Immature natural killer cell (primary cell): Measurements from ENCODE around the gene TMEM88. TPM values are rescaled to one million over a fixed set of nuclear protein-coding genes. Genes with fewer than 3 reads are reported as not detected.
A peak's percentile ranks its signal among the peaks of the same experiment; 100 is the strongest.

Source experiments
- DNase-seq, 3 donors: peaks; one replicate each; pipeline ENCODE4 v3.0.0; 2022; ENCODE audit warnings: mixed read lengths in 1 of 3
- H3K27ac Mint-ChIP-seq, 6 donors: one replicate each; pipeline ENCODE4 v1.8.0; 2020; ENCODE audit warnings: mixed read lengths in 6 of 6, mild to moderate bottlenecking in 5 of 6, inconsistent platforms in 4 of 6, moderate library complexity in 3 of 6
- H3K27me3 Mint-ChIP-seq, 3 donors: one replicate each; pipeline ENCODE4 v1.8.0; 2020 to 2021; ENCODE audit warnings: low read depth in 3 of 3, mild to moderate bottlenecking in 3 of 3, mixed read lengths in 3 of 3, moderate library complexity in 3 of 3, inconsistent platforms in 1 of 3
- H3K36me3 Mint-ChIP-seq, 3 donors: one replicate each; pipeline ENCODE4 v1.8.0; 2020; ENCODE audit warnings: mixed read lengths in 3 of 3, inconsistent platforms in 2 of 3, mild to moderate bottlenecking in 2 of 3
- H3K4me1 Mint-ChIP-seq, 2 donors: one replicate each; pipeline ENCODE4 v1.8.0; 2020; ENCODE audit warnings: inconsistent platforms in 2 of 2, mild to moderate bottlenecking in 2 of 2, mixed read lengths in 2 of 2, moderate library complexity in 1 of 2
- H3K4me3 Mint-ChIP-seq, 5 donors: one replicate each; pipeline ENCODE4 v1.8.0; 2020; ENCODE audit warnings: mild to moderate bottlenecking in 5 of 5, mixed read lengths in 5 of 5, inconsistent platforms in 3 of 5, moderate library complexity in 3 of 5
- H3K9me3 Mint-ChIP-seq, 6 donors: one replicate each; pipeline ENCODE4 v1.8.0; 2020; ENCODE audit warnings: mild to moderate bottlenecking in 6 of 6, mixed read lengths in 6 of 6, inconsistent platforms in 4 of 6, moderate library complexity in 3 of 6
- polyA plus RNA-seq, 3 donors: library from polyadenylated mRNA; unstranded; fragments of 300-500 nt; fragmentation: Illumina TruSeq; gene quantifications; one replicate each; pipeline ENCODE4 v1.2.3, GENCODE V29; 2021

TMEM88 gene
- polyA plus RNA-seq, 3 donors from 2014 or later = not detected

DNA sequence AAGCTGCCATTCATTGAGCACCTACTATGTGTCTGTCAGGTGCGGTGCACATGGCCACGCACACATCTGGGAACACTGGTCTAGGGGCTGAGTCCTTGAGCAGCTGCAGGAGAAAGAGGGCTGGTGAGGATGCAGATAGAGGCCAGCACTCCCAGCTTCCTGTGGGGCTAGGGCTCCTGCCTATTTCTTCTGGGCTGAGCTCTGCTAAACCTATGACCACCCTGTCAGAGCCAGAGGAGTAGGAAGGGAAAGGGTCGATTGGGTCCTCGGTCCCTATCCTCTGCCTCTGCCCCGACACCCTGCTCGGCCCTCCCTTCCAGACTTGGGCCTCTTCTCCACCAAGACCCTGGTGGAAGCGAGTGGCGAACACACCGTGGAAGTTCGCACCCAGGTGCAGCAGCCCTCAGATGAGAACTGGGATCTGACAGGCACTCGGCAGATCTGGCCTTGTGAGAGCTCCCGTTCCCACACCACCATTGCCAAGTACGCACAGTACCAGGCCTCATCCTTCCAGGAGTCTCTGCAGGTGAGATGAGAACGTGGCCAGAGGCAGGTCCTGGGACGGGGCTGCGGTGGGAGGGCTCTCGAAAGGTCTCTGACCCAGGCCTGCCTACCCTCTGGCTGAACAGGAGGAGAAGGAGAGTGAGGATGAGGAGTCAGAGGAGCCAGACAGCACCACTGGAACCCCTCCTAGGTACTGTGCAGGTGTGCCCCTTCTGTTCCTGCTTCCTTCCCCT is 4.0 kb upstream of the TMEM88 start:
- Mint-ChIP-seq H3K4me3 (peak overlapping the region; percentile 61 to 76 (median 67)), H3K4me1 (peaks cover 14 to 23% of the 10 kb centered on the region in 2 donors), H3K36me3 (peaks cover 0 to 4% (median 0%) of the 10 kb centered on the region in 3 donors), H3K27ac (peak overlapping the region in 5 of 6 donors; percentile 59 to 76 (median 70)), H3K9me3 (peaks cover 0 to 1% (median 0%) of the 10 kb centered on the region in 6 donors), H3K27me3 (peaks cover 4 to 12% (median 12%) of the 10 kb centered on the region in 3 donors)
- no peak for DNase-seq

DNA sequence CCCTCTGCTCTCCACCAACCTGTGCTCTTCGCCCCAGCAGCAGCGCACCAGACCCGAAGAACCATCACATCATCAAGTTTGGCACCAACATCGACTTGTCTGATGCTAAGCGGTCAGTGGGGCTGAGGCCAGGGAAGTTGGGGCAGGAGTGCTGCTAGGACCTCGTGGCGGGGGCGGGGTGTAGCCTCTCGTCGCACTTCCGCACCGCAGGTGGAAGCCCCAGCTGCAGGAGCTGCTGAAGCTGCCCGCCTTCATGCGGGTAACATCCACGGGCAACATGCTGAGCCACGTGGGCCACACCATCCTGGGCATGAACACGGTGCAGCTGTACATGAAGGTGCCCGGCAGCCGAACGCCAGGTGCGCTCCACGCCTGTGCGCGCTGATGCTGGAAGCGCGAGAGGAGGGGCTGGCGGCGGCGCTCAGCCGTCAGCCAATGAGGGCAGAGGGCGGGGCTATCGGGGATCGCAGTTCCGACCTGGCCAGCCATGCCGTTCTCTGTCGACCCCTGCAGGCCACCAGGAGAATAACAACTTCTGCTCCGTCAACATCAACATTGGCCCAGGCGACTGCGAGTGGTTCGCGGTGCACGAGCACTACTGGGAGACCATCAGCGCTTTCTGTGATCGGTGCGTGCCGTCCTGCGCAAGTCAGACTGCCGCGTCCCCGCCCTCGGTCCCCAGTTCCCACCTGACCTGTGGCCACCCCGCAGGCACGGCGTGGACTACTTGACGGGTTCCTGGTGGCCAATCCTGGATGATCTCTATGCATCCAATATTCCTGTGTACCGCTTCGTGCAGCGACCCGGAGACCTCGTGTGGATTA is 3.2 kb upstream of the TMEM88 start:
- Mint-ChIP-seq H3K4me1 (peaks cover 13 to 22% of the 10 kb centered on the region in 2 donors), H3K27me3 (peaks cover 4 to 12% (median 11%) of the 10 kb centered on the region in 3 donors), H3K9me3 (peaks cover 0 to 1% (median 0%) of the 10 kb centered on the region in 6 donors), H3K36me3 (peaks cover 0 to 4% (median 0%) of the 10 kb centered on the region in 3 donors), H3K27ac (peak overlapping the region; percentile 59 to 76 (median 67)), H3K4me3 (peak overlapping the region; percentile 61 to 76 (median 67))
- peak; percentile 91 to 94 (median 94) for DNase-seq

DNA sequence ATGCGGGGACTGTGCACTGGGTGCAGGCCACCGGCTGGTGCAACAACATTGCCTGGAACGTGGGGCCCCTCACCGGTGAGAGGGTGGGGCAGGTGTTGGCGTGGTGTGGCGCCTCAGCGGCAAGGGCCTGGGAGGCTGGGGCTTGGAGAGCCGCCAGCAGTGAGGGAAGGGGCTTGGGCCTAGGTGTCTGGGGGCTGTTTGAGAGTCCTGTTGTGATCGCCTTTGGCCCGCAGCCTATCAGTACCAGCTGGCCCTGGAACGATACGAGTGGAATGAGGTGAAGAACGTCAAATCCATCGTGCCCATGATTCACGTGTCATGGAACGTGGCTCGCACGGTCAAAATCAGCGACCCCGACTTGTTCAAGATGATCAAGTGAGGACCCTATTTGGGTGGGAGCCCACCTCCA is 2.6 kb upstream of the TMEM88 start:
- H3K27ac Mint-ChIP-seq = peak overlapping the region in 5 of 6 donors; percentile 59 to 76 (median 70)
- peak overlapping the region in 2 of 5 donors; percentile 61 to 72 for H3K4me3 Mint-ChIP-seq
- H3K4me1 Mint-ChIP-seq = peaks cover 13 to 22% of the 10 kb centered on the region in 2 donors

DNA sequence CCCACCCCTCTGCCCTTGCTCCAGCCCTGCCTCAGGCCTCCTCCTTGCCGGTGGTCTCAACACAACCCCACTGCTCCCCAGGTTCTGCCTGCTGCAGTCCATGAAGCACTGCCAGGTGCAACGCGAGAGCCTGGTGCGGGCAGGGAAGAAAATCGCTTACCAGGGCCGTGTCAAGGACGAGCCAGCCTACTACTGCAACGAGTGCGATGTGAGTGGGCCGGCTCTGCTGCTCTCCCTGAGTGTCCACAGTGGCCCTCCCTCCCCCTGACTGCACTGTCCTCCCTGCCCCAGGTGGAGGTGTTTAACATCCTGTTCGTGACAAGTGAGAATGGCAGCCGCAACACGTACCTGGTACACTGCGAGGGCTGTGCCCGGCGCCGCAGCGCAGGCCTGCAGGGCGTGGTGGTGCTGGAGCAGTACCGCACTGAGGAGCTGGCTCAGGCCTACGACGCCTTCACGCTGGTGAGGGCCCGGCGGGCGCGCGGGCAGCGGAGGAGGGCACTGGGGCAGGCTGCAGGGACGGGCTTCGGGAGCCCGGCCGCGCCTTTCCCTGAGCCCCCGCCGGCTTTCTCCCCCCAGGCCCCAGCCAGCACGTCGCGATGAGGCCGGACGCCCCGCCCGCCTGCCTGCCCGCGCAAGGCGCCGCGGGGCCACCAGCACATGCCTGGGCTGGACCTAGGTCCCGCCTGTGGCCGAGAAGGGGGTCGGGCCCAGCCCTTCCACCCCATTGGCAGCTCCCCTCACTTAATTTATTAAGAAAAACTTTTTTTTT is 1.8 kb upstream of the TMEM88 start:
- no peak for DNase-seq
- peaks cover 0 to 4% (median 0%) of the 10 kb centered on the region in 3 donors for H3K36me3 Mint-ChIP-seq
- H3K9me3 Mint-ChIP-seq = peaks cover 0 to 1% (median 0%) of the 10 kb centered on the region in 6 donors
- H3K4me3 Mint-ChIP-seq = no peak overlapping the region
- H3K27me3 Mint-ChIP-seq = peaks cover 4 to 12% (median 11%) of the 10 kb centered on the region in 3 donors
- H3K27ac Mint-ChIP-seq = no peak overlapping the region
- peaks cover 13 to 22% of the 10 kb centered on the region in 2 donors for H3K4me1 Mint-ChIP-seq

More for the DNA sequence above, 2.6 kb upstream of the TMEM88 start:
- peaks cover 4 to 12% (median 11%) of the 10 kb centered on the region in 3 donors for H3K27me3 Mint-ChIP-seq
- peaks cover 0 to 4% (median 0%) of the 10 kb centered on the region in 3 donors for H3K36me3 Mint-ChIP-seq
- H3K9me3 Mint-ChIP-seq = peaks cover 0 to 1% (median 0%) of the 10 kb centered on the region in 6 donors
- no peak for DNase-seq

DNA sequence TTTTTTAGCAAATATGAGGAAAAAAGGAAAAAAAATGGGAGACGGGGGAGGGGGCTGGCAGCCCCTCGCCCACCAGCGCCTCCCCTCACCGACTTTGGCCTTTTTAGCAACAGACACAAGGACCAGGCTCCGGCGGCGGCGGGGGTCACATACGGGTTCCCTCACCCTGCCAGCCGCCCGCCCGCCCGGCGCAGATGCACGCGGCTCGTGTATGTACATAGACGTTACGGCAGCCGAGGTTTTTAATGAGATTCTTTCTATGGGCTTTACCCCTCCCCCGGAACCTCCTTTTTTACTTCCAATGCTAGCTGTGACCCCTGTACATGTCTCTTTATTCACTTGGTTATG is 1.2 kb upstream of the TMEM88 start:
- H3K27me3 Mint-ChIP-seq = peaks cover 4 to 12% (median 11%) of the 10 kb centered on the region in 3 donors
- peak overlapping the region in 1 of 5 donors; percentile 14 for H3K4me3 Mint-ChIP-seq
- peaks cover 13 to 19% of the 10 kb centered on the region in 2 donors for H3K4me1 Mint-ChIP-seq
- DNase-seq = no peak
- peaks cover 0 to 4% (median 0%) of the 10 kb centered on the region in 3 donors for H3K36me3 Mint-ChIP-seq
- peak overlapping the region in 2 of 6 donors; percentile 42 to 43 for H3K27ac Mint-ChIP-seq
- peaks cover 0 to 1% (median 0%) of the 10 kb centered on the region in 6 donors for H3K9me3 Mint-ChIP-seq

DNA sequence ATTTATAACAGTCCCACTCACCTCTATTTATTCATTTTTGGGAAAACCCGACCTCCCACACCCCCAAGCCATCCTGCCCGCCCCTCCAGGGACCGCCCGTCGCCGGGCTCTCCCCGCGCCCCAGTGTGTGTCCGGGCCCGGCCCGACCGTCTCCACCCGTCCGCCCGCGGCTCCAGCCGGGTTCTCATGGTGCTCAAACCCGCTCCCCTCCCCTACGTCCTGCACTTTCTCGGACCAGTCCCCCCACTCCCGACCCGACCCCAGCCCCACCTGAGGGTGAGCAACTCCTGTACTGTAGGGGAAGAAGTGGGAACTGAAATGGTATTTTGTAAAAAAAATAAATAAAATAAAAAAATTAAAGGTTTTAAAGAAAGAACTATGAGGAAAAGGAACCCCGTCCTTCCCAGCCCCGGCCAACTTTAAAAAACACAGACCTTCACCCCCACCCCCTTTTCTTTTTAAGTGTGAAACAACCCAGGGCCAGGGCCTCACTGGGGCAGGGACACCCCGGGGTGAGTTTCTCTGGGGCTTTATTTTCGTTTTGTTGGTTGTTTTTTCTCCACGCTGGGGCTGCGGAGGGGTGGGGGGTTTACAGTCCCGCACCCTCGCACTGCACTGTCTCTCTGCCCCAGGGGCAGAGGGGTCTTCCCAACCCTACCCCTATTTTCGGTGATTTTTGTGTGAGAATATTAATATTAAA is 638 bp upstream of the TMEM88 start:
- peaks cover 0 to 1% (median 0%) of the 10 kb centered on the region in 6 donors for H3K9me3 Mint-ChIP-seq
- H3K27me3 Mint-ChIP-seq = peaks cover 4 to 16% (median 12%) of the 10 kb centered on the region in 3 donors
- H3K4me3 Mint-ChIP-seq = peak overlapping the region in 1 of 5 donors; percentile 14
- peaks cover 0 to 4% (median 0%) of the 10 kb centered on the region in 3 donors for H3K36me3 Mint-ChIP-seq
- DNase-seq = no peak
- peaks cover 13 to 19% of the 10 kb centered on the region in 2 donors for H3K4me1 Mint-ChIP-seq
- peak overlapping the region in 2 of 6 donors; percentile 42 to 43 for H3K27ac Mint-ChIP-seq

DNA sequence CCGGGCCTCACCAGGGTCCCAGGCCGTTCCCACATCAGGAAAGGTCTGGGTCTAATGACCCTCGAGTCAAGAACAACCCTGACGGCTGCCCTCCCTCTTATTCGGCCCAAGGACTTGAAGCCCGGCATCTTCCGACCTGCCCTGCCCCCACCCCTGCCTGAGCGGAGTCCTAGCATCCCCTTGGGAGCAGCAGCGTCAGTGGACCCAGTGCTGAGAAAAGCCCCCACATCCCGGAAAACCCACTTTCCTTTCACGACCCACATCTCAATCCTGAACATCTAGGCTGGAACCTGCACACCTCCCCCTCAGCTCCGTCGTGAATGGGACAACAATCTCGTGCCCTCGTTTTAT is 769 bp downstream of the TMEM88 start:
- H3K27ac Mint-ChIP-seq = no peak overlapping the region
- H3K27me3 Mint-ChIP-seq = peaks cover 4 to 14% (median 11%) of the 10 kb centered on the region in 3 donors

DNA sequence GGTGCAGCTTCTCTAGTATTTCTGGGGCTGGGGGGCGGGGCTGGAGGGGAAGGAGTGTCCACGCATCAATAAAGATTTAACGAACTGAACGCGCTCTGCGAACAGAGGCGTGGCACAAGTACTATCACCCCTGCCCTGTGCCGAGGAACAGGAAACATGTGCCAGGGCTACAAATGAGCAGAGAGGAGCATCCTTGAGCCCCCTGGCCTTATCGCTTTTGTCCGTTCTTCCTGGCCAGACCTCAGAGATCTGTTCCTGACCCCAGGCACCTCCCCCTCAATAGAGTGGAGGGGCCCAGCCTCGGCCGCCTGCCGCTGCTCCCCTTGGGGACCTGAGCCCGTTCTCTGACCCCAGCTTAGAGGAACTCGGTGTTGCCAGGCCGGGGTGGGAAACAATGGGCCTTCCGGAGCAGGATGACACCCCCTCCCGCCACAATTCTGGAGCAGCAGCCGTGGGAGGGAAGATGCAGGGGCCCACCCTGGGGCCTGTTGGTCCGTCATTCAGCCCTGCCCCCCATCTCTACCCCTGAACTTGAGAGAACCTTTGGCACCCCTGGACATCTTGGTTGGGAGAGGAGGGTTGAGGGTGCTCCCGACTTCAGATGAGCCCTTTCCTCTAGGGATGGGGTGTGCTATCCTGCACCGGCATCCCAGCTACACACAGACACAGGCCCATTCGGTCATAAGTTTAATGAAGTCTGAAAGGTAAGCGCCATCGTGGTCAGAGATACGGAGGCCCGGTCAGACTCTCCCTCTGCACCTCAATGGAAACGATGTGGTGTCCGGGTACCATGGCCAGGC is 1.3 kb downstream of the TMEM88 start:
- Mint-ChIP-seq H3K4me3 (no peak overlapping the region), H3K36me3 (peaks cover 0 to 4% (median 0%) of the 10 kb centered on the region in 3 donors), H3K27ac (no peak overlapping the region), H3K9me3 (no peaks in the 10 kb centered on the region), H3K4me1 (peaks cover 13 to 15% of the 10 kb centered on the region in 2 donors), H3K27me3 (peaks cover 4 to 14% (median 10%) of the 10 kb centered on the region in 3 donors)
- no peak for DNase-seq

More for the DNA sequence above, 769 bp downstream of the TMEM88 start:
- H3K36me3 Mint-ChIP-seq = peaks cover 0 to 4% (median 0%) of the 10 kb centered on the region in 3 donors
- no peak for DNase-seq
- peak overlapping the region in 2 of 5 donors; percentile 29 to 35 for H3K4me3 Mint-ChIP-seq
- peaks cover 0 to 1% (median 0%) of the 10 kb centered on the region in 6 donors for H3K9me3 Mint-ChIP-seq
- H3K4me1 Mint-ChIP-seq = peaks cover 13 to 19% of the 10 kb centered on the region in 2 donors

DNA sequence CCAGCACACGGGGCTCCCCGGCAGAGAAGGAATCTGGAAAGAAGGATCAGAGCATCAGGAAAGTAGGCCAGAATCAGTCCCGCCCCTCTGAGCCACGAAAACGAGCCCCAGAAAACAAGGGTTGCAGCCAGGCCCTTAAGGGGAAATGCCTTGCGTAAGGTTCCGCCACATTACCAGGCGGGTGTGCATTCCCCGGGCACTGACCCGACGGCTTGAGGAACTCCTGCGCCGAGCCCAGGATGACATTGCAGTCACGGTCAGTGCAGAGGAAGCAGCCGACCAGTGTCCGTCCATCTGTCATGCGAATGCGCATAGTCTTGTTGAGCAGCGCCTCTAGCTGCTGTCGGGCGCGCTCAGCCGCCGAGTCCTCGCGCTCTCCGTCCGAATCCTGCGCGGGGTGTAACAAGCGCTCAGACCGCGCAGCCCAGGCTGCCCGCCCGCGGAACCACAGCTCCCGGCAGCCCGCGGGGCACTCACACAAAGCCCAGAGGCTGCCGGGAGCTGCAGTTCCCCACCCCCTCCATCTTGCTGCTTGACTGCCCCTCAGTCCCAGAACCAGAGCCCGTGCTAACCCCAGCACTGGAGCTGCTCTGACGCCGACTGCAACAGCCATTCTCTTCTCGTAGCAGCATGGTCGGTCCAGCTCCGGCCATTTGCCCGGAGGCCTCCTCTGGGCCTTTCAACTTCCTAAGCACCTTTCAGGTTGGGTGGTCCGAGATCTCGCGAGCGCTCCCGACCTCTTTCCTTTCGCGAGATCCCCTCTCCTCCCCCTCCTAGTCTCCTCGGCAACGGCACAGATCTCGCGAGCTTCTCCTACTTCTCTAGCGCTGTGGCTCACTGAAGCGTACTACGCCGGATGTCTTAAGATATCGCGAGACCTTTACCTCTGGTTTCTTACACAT is 2.2 kb downstream of the TMEM88 start, which contains the start of gene NAA38:
Gene NAA38, minus strand, starts transcription at position 749 of the 902 bp plus-strand sequence. Its CDS starts 96 bp downstream, at position 653.
- DNase-seq = peak; percentile 97 to 98 (median 98)
- peaks cover 6% of the 10 kb centered on the region in 2 donors for H3K4me1 Mint-ChIP-seq
- H3K27me3 Mint-ChIP-seq = peaks cover 2 to 10% (median 5%) of the 10 kb centered on the region in 3 donors
- H3K36me3 Mint-ChIP-seq = peaks cover 0 to 4% (median 0%) of the 10 kb centered on the region in 3 donors
- H3K9me3 Mint-ChIP-seq = no peaks in the 10 kb centered on the region
- H3K27ac Mint-ChIP-seq = no peak within 1 kb of the TSS
- H3K4me3 Mint-ChIP-seq = no peak within 1 kb of the TSS

DNA sequence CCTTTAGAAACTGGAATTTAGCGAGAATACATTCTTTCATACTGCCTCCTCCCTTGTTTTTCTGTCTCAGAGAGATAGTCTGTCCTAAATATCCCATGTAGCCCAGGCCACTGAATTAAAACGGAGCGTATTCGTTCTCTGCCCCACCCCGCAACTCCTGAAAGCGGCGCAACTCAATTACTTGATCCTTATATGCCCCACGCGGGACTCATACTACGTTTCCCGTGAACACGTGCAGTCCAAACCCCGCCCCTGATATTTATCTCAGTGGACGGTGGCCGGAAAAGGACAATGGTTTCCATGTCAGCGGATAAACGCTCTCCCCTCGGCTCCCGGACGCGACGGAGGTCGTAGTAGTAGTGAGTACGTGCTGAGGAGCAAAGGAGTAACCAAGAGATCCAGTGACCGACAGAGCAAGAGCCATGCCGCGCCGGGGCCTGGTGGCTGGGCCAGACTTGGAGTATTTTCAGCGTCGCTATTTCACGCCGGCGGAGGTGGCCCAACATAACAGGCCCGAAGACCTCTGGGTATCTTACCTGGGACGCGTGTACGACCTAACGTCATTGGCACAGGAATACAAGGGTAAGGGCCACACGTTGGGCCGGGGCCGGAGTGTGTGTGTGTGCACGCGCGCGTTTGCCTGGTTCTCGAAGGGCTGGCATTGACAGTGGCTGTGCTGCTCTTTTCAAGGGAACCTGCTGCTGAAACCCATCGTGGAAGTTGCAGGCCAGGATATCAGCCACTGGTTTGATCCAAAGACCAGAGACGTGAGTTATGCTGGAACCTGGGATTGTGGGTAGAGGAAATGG is 3.1 kb downstream of the TMEM88 start, which contains the start of gene CYB5D1:
Gene CYB5D1, plus strand, starts transcription at position 291 of the 809 bp plus-strand sequence. Its CDS starts 132 bp downstream, at position 423.
- H3K4me1 Mint-ChIP-seq = peaks cover 2 to 5% of the 10 kb centered on the region in 2 donors
- H3K27ac Mint-ChIP-seq = peak within 1 kb of the TSS in 3 of 6 donors; percentile 26 to 77 (median 66)
- H3K4me3 Mint-ChIP-seq = no peak within 1 kb of the TSS
- peaks cover 0 to 8% (median 3%) of the 10 kb centered on the region in 3 donors for H3K36me3 Mint-ChIP-seq
- no peaks in the 10 kb centered on the region for H3K9me3 Mint-ChIP-seq
- DNase-seq = peak; percentile 92 to 94 (median 93)
- peaks cover 2 to 10% (median 2%) of the 10 kb centered on the region in 3 donors for H3K27me3 Mint-ChIP-seq
